Fibroblast of lung (primary cell): Measurements from ENCODE around the gene IL25. TPM values are rescaled to one million over a fixed set of nuclear protein-coding genes. Genes with fewer than 3 reads are reported as not detected.
A peak's percentile ranks its signal among the peaks of the same experiment; 100 is the strongest.

ENCODE experiments used
- DNase-seq, 2 donors: peaks; one replicate each; pipeline versions ENCODE4 v3.0.0 to v3.0.0-alpha.2; 2010; ENCODE audit warnings: low read depth in 2 of 2
- H2AFZ ChIP-seq: 2 replicates; pipeline ENCODE4 v1.5.1; 2012; ENCODE audit warnings: low read length, control low read depth, inconsistent platforms
- H3K27ac ChIP-seq: 2 replicates; pipeline ENCODE4 v1.5.1; 2011; ENCODE audit warnings: low read length, control low read depth; ENCODE audit not compliant: insufficient read depth
- H3K27me3 ChIP-seq: 2 replicates; pipeline ENCODE4 v1.5.1; 2011; ENCODE audit warnings: mild to moderate bottlenecking, low read length; ENCODE audit not compliant: control insufficient read depth, insufficient read depth
- H3K36me3 ChIP-seq: 2 replicates; pipeline ENCODE4 v1.5.1; 2011; ENCODE audit warnings: low read length; ENCODE audit not compliant: control insufficient read depth, insufficient read depth
- H3K4me1 ChIP-seq: 2 replicates; pipeline ENCODE4 v1.5.1; 2011; ENCODE audit warnings: low read length; ENCODE audit not compliant: control insufficient read depth, insufficient read depth; ENCODE audit errors: extremely low read depth
- H3K4me2 ChIP-seq: 2 replicates; pipeline ENCODE4 v1.5.1; 2011; ENCODE audit warnings: low read length, control low read depth; ENCODE audit not compliant: insufficient read depth; ENCODE audit errors: extremely low read depth
- H3K4me3 ChIP-seq, 4 experiments: fragments of 200-600 bp in 1 of 4; sonication (generic) in 1 of 4; replicated peaks in 1 of 4; 2 replicates each; pipeline ENCODE4 v1.5.1; 2011 to 2016; ENCODE audit warnings: low read length in 4 of 4, low read depth in 3 of 4, mild to moderate bottlenecking in 3 of 4, control low read depth in 2 of 4, inconsistent platforms in 1 of 4, mixed read lengths in 1 of 4; ENCODE audit not compliant: insufficient read depth in 1 of 4; ENCODE audit errors: control extremely low read depth in 1 of 4
- H3K79me2 ChIP-seq: 2 replicates; pipeline ENCODE4 v1.5.1; 2012; ENCODE audit warnings: mild to moderate bottlenecking, low read length, inconsistent platforms; ENCODE audit not compliant: control insufficient read depth, insufficient read depth
- H3K9ac ChIP-seq: 2 replicates; pipeline ENCODE4 v1.5.1; 2011; ENCODE audit warnings: mild to moderate bottlenecking, low read length, control low read depth; ENCODE audit not compliant: insufficient read depth
- H3K9me3 ChIP-seq: 2 replicates; pipeline ENCODE4 v1.5.1; 2012; ENCODE audit warnings: low read depth, low read length; ENCODE audit not compliant: control insufficient read depth, insufficient read depth
- H4K20me1 ChIP-seq: 2 replicates; pipeline ENCODE4 v1.5.1; 2011; ENCODE audit warnings: low read length; ENCODE audit not compliant: control insufficient read depth, insufficient read depth; ENCODE audit errors: extremely low read depth
- CTCF ChIP-seq, 2 donors: IDR thresholded peaks in 1 of 2; conservative IDR thresholded peaks in 1 of 2; 1 replicate in 1 of 2; 2 replicates in 1 of 2; pipeline ENCODE4 v1.5.1; 2011 to 2012; ENCODE audit warnings: low read length in 2 of 2, control low read depth in 1 of 2, inconsistent platforms in 1 of 2, low read depth in 1 of 2, mild to moderate bottlenecking in 1 of 2
- EZH2 ChIP-seq: IDR thresholded peaks from 2 replicates; pipeline ENCODE4 v1.5.1; 2012; ENCODE audit warnings: low read length, control low read depth, mild to moderate bottlenecking; ENCODE audit errors: missing control alignments
- polyA plus RNA-seq, 2 donors: library from polyadenylated mRNA; depleted of rRNA in 1 of 2; stranded (reverse) in 1 of 2; unstranded in 1 of 2; fragments of >200 nt; gene quantifications; 2 replicates each; pipeline ENCODE4 v1.2.1, GENCODE V29; 2011 to 2012; ENCODE audit warnings: missing spikeins in 1 of 2
- total RNA-seq: library from RNA; depleted of rRNA; stranded (reverse); fragments of >200 nt; gene quantifications from 2 replicates; pipeline ENCODE4 v1.2.1, GENCODE V29; 2014

The IL25 gene
- total and polyA plus RNA-seq, 2 donors (not counting 1 experiment from before 2014, with no cell fraction given): not detected

- peak within 1 kb of the TSS; percentile 10 for H2AFZ ChIP-seq
- peak; percentile 47 to 49 for DNase-seq
- H4K20me1 ChIP-seq: no peaks in the 10 kb centered on the region
- H3K4me3 ChIP-seq: peak within 1 kb of the TSS; percentile 17 to 69 (median 46)
- no peaks in the 10 kb centered on the region for H3K79me2 ChIP-seq
- peak within 1 kb of the TSS; percentile 62 for H3K27ac ChIP-seq
- no peaks in the 10 kb centered on the region for H3K36me3 ChIP-seq
- peak within 1 kb of the TSS; percentile 48 for H3K9ac ChIP-seq
- H3K4me1 ChIP-seq: no peaks in the 10 kb centered on the region
- peak within 1 kb of the TSS; percentile 58 for H3K4me2 ChIP-seq
- no peaks in the 10 kb centered on the region for H3K9me3 ChIP-seq
- no peak for TF ChIP-seq EZH2
- no peak for TF ChIP-seq CTCF (conservative IDR thresholded peaks at IDR 0.05 in 1 of 2, IDR thresholded peaks at IDR 0.05 in 1 of 2; ENCODE audit: low read depth in 1 of 2, low read length in 2 of 2)
- peaks cover 20% of the 10 kb centered on the region for H3K27me3 ChIP-seq
Measured at GRCh38 chr14:23365036-23365731, 7.4 kb upstream of the IL25 start, which contains the start of gene EFS. EFS (minus strand) TSS chr14:23365172; CDS start chr14:23365025, 147 bp downstream.

GRCh38 chr14:23365732-23366425, 6.7 kb upstream of the IL25 start:
- TF ChIP-seq EZH2: peak; percentile 16
- no peak for TF ChIP-seq CTCF (conservative IDR thresholded peaks at IDR 0.05 in 1 of 2, IDR thresholded peaks at IDR 0.05 in 1 of 2; ENCODE audit: low read depth in 1 of 2, low read length in 2 of 2)
- H3K36me3 ChIP-seq: no peaks in the 10 kb centered on the region
- peak; percentile 78 to 81 for DNase-seq
- H3K4me2 ChIP-seq: no peak overlapping the region
- no peaks in the 10 kb centered on the region for H3K4me1 ChIP-seq
- no peaks in the 10 kb centered on the region for H4K20me1 ChIP-seq
- H3K27me3 ChIP-seq: peaks cover 20% of the 10 kb centered on the region
- H2AFZ ChIP-seq: no peak overlapping the region
- peak overlapping the region; percentile 8 for H3K9ac ChIP-seq
- H3K27ac ChIP-seq: peak overlapping the region; percentile 10
- no peaks in the 10 kb centered on the region for H3K79me2 ChIP-seq
- no peaks in the 10 kb centered on the region for H3K9me3 ChIP-seq
- peak overlapping the region in 2 of 4 experiments; percentile 31 to 62 for H3K4me3 ChIP-seq

- Histone ChIP-seq H3K79me2 (no peaks in the 10 kb centered on the region), H3K9me3 (no peaks in the 10 kb centered on the region), H3K36me3 (no peaks in the 10 kb centered on the region), H3K4me1 (no peaks in the 10 kb centered on the region), H2AFZ (no peak overlapping the region), H3K4me3 (peak overlapping the region in 1 of 4 experiments; percentile 62), H4K20me1 (no peaks in the 10 kb centered on the region), H3K27ac (no peak overlapping the region), H3K4me2 (no peak overlapping the region), H3K27me3 (peaks cover 20% of the 10 kb centered on the region), H3K9ac (no peak overlapping the region)
- peak; percentile 73 to 76 for DNase-seq
- TF ChIP-seq EZH2 (no peak), CTCF (conservative IDR thresholded peaks at IDR 0.05 in 1 of 2, IDR thresholded peaks at IDR 0.05 in 1 of 2; ENCODE audit: low read depth in 1 of 2, low read length in 2 of 2) (no peak)
Measured at GRCh38 chr14:23366426-23366921, 6.1 kb upstream of the IL25 start.
